ENCODE measurements around the gene TANC1.
A peak's percentile ranks its signal among the peaks of the same experiment; 100 is the strongest.

The TANC1 gene

GRCh38 chr2:159147690-159148089 lies 179.2 kb downstream of the TANC1 start:
- DNase-seq: no peak

- no peak for DNase-seq
These were observed 180.5 kb downstream of the TANC1 start for GRCh38 chr2:159148901-159149300.

GRCh38 chr2:159149747-159150146 lies 181.3 kb downstream of the TANC1 start:
- DNase-seq: no peak

- DNase-seq: no peak
These were observed 181.9 kb downstream of the TANC1 start for GRCh38 chr2:159150280-159150746.

GRCh38 chr2:159151198-159152127 lies 183.0 kb downstream of the TANC1 start:
- DNase-seq: no peak

- DNase-seq: no peak
These were observed 183.8 kb downstream of the TANC1 start for GRCh38 chr2:159152128-159152778.

- no peak for DNase-seq
These were observed 184.6 kb downstream of the TANC1 start for GRCh38 chr2:159153063-159153462.

GRCh38 chr2:159153463-159153862 lies 185.0 kb downstream of the TANC1 start:
- no peak for DNase-seq

- DNase-seq: no peak
These were observed 185.5 kb downstream of the TANC1 start for GRCh38 chr2:159153951-159154350.

GRCh38 chr2:159154366-159154765 lies 185.9 kb downstream of the TANC1 start:
- no peak for DNase-seq

- DNase-seq: no peak
These were observed 186.9 kb downstream of the TANC1 start for GRCh38 chr2:159155320-159155719.

GRCh38 chr2:159155791-159156190 lies 187.4 kb downstream of the TANC1 start:
- DNase-seq: no peak

- no peak for DNase-seq
These were observed 188.4 kb downstream of the TANC1 start for GRCh38 chr2:159156834-159157233.

- DNase-seq: peak in 1 of 2 experiments; percentile 6
These were observed 189.1 kb downstream of the TANC1 start for GRCh38 chr2:159157361-159158209.

GRCh38 chr2:159160412-159160811 lies 192.0 kb downstream of the TANC1 start:
- DNase-seq: no peak

- DNase-seq: no peak
These were observed 192.5 kb downstream of the TANC1 start for GRCh38 chr2:159160954-159161353.

- no peak for DNase-seq
These were observed 195.5 kb downstream of the TANC1 start for GRCh38 chr2:159163930-159164329.

- DNase-seq: no peak
These were observed 196.0 kb downstream of the TANC1 start for GRCh38 chr2:159164457-159164911.

- DNase-seq: no peak
These were observed 196.6 kb downstream of the TANC1 start for GRCh38 chr2:159165048-159165447.

- no peak for DNase-seq
These were observed 200.3 kb downstream of the TANC1 start for GRCh38 chr2:159168707-159169106.

GRCh38 chr2:159169187-159169586 lies 200.7 kb downstream of the TANC1 start:
- no peak for DNase-seq

- no peak for DNase-seq
These were observed 204.0 kb downstream of the TANC1 start for GRCh38 chr2:159172403-159172802.

- DNase-seq: no peak
These were observed 206.3 kb downstream of the TANC1 start for GRCh38 chr2:159174759-159175158.
